Cortex of kidney (tissue), 1 donor: ENCODE data around the gene RFK.

ENCODE experiments used
- DNase-seq: peaks from one replicate; lab custom pipeline; 2025; lab: John Stamatoyannopoulos, UW

RFK gene

DNA sequence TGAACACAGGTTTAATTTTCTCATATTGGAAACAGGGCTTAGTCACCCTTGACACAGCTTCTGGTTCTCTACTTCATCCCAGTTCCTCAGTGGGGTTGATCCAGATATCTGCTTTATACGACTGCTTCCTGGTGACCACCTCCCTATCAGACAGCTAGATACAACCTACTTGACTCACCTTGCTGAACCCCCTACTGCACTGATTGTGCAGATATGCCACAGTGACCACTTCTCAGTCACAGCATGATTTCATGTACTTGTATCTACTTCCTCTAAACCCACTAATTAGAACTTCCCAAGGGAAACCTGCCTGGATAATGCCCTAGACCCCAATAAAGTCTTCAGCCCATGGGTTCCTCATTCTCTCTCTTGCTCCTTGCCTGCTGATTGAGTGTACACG, 18.4 kb upstream of the RFK start:
- no peak for DNase-seq

DNA sequence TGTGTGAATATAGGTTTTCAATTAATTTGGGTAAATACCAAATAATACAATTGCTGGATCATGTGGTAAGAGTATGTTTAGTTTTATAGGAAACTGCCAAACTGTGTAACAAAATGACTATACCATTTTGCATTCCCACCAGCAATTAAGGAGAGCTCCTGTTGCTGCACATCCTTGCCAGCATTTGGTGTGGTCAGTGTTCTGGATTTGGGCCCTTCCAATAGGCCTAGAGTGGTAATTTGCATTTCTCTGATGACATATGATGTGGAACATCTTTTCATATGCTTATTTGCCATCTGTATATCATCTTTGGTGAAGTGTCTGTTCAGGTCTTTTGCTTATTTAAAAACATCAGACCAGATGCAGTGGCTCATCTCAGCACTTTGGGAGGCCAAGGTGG, 11.6 kb upstream of the RFK start:
- no peak for DNase-seq

DNA sequence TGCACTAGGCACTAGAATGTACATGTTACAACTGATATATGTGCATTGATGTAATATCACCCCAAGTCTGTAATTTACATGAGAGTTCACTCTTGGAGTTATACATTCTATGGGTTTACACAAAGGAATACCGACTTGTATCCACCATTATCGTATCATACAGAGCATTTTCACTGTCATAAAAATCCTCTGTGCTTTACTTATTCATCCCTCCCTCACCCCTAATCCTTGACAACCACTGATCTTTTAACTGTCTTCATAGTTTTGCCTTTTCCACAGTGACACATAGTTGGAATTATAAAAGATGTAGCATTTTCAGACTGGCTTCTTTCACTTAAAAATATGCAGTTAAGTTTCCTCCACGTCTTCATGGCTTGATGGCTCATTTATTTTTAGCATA, 11.1 kb upstream of the RFK start:
- DNase-seq: no peak

DNA sequence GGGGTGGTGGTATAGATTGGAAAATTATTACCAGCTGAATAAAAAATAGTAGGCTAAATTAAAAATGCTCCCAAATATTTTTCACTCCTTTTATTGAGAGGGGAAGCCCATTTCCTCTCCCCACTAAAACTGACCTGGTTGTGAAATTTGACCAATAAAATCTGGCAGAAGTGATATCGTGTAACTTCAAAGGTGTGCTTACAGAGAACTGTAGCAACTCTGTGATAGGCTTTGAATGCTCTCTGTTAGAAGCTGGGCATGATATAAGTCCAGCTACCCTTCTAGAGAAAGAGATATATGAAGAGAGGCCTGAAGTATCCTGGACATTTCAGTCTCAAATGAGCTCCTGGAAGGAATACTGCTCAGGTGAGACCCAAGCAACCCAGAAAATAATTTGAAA, 10.2 kb upstream of the RFK start:
- no peak for DNase-seq

DNA sequence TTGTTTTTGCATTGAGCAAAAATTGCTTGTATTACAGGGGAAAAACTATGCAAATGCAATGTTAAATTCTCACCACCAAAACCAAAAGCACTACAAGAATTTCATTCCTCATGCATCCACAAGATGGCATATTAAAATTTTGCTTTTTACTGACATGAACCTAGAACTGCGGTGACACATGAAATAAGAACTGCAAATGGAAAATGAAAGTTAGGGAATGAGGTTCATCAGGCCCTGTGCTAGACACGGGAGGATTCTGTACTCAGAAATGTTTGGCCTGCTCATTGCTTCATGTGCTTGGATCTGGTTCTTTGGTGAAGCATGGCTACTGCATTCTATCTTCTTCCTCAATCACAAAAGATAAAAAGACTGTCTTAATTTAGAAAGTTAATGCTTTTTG, 9.1 kb upstream of the RFK start:
- DNase-seq: no peak

DNA sequence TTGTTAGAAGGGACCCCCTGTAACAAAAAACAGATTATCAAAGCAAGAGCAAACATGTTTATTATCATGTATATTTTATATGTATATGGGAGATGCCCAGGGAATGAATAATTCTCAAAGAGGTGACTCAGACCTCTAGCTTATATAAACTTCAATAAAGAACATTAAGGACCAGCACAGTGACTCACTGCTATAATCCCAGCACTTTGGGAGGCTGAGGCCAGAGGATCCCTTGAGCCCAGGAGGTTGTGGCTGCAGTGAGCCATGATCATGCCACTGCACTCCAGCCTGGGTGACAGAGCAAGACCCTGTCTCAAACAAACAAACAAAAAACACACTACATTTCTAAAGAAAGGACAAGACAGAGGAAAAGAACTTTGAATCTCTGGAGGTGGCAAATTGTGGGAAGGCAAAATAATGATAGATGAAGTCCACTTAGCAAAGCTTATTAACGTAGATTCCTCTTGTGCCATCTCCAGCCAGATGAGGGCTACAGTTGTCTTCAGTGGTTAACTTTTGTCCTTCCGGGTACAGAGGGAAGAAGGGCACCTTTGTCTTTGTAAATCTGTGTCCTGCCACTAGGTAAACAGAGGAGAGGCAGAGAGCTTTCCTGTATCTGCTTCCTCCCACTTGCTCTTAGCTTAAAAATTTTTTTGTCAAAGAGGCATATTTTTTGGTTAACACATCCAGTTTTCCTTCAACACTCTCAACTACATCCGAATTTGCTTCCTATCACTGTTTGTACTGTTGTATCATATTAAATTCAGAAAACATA, 7.5 kb upstream of the RFK start:
- DNase-seq: no peak

DNA sequence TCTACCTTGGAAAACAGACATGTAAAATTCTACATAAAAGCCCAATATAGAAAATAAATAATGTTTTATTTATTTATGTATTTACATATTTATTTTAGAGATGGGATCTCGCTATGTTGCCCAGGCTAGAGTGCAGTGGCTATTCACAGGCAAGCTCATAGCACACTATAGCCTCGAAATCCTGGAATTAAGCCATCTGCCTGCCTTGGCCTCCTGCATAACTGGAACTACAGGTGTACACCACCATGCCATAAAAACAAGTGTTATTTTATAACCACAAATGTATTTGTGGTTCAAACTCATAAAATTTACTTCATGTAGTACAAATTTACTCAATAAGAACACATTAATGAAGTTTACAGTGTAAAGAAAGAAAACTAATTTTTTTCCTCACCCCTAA, 7.0 kb upstream of the RFK start:
- no peak for DNase-seq

DNA sequence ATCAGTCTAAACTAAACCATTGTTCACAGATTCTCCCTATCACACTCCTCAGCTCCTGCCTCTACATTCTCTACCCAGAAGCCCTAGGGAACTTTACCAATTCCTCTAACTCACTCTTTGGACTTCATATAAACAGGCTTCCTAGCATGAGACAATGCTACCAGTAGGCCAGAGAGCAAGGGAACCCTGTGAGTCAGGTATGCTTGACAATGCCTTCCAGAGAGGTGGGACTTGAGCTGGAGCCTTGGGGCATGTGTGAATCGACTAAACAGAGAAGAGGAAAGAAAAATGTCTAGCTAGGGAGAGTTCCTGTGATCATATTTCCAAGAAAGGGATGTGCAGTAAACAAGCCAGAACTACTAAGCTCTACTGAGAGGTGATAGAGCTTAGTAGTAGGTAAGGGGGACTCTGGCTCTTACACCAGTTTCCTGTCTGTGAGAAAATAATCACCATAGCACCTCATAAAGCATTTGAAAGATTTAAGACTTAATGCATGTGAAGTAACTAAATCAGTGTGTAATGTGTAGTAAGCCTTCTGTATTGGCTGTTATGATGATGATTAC, 6.4 kb upstream of the RFK start:
- no peak for DNase-seq

DNA sequence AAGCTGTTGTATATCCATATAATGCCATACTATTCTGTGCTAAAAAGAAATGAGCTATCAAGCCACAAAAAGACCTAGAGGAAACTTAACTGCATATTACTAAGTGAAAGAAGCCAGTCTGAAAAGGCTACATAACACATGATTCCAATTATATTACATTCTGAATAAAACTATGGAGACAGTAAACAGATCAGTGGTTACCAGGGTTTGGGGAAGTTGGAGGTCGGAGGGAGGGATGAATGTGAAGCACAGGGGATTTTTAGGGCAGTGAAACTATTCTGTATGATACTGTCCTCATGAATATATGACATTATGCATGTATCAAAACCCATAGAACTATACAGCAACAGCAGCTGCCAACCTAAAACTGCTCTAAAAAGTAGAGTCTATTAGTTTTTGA, 5.6 kb upstream of the RFK start:
- no peak for DNase-seq

DNA sequence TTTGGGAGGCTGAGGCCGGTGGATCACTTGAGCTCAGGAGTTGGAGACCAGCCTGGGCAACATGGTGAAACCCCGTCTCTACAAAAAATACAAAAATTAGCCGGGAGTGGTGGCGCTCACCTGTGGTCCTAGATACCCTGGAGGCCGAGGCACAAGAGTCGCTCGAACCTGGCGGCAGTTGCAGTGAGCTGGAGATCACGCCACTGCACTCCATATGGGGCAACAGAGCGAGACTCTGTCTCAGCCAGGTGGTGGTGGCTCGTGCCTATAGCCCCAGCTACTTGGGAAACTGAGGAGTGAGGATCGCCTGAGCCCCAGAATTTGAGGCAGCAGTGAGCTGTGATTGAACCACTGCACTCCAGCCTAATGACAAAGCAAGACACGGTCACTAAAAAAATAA, 2.4 kb upstream of the RFK start:
- no peak for DNase-seq

DNA sequence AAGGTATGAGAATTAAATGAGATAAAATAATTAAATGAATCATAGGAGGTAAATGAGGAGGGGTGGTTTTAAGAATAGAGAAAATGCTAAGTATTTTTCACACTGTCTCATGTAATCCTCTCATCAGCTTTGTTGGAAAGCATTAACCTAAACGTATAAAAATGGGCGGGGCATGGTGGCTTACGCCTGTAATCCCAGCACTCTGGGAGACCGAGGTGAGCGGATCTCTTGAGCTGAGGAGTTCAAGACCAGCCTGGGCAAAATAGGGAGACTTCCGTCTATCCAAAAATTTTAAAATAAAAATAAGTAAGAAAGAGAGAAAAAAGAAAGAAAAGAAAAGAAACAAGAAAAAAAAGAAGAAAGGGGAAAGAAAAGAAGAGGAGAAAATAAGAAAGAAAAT, 1.9 kb upstream of the RFK start:
- no peak for DNase-seq

DNA sequence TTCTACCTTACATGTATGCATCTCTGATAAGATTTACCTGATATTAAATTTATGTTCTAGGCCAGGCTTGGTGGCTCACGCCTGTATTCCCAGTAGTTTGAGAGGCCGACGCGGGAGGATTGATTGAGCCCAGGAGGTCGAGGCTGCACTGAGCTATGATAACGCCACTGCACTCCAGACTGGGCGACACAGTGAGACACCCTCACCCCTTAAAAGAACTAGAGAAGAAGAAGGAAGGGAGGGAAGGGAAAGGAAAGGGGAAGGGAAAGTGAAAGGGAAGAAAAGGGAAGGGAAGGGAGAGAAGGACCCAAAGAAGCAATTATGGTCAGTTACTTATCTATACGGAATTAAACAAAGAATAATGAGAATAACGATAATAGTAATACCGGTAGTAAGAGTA, 1.2 kb upstream of the RFK start:
- no peak for DNase-seq

DNA sequence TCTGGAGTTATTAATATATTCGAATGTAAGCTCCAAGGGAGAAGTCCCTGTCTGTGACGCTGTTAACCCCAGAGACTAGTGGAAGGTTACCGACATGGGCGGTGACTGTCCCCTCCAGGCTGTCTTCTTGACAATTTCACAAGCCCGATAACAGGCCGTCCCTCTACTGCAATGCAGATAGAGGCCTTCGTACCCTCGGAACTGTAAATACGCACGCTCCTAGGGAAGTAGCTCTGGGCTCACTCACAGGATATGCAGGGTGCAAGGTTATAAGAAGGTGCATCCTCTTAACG, 680 bp upstream of the RFK start:
- no peak for DNase-seq

DNA sequence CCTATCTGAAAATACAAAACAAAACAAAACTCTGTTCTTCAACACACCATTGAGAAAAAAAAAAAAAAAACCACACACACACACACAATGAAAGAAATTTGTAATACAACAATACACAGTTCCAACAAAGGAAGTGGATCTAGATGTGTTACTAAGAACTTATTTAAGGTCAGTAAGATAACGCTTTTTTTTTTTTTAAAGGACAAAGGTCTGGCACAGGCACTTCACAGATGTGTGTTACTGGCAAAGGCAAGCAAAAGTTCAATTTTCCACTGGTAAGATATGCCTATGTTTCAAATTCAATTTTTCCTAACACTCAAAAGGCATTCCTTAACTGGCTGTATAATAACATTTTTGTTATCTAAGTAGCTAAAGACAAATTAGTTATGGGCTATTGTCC, 3.6 kb downstream of the RFK start:
- DNase-seq: no peak

DNA sequence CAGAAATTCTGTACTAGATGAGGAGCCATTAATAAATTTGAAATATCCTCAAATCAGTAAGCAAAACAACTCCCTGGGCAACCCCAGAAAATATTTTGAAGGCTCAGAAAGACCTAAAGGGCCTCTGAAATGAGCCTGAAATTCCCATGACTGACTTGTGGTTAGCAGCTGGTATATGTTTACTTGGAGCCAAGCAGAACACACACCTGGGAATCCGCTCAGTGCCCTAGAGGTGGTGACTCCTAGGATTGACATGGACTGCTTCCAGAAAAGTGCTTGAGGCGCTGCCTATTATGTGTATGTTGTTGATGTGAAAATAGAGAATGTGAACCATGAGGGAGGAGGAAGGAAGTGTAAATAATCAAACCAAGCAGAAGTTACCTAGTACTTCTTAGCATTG, 14.7 kb downstream of the RFK start:
- no peak for DNase-seq

DNA sequence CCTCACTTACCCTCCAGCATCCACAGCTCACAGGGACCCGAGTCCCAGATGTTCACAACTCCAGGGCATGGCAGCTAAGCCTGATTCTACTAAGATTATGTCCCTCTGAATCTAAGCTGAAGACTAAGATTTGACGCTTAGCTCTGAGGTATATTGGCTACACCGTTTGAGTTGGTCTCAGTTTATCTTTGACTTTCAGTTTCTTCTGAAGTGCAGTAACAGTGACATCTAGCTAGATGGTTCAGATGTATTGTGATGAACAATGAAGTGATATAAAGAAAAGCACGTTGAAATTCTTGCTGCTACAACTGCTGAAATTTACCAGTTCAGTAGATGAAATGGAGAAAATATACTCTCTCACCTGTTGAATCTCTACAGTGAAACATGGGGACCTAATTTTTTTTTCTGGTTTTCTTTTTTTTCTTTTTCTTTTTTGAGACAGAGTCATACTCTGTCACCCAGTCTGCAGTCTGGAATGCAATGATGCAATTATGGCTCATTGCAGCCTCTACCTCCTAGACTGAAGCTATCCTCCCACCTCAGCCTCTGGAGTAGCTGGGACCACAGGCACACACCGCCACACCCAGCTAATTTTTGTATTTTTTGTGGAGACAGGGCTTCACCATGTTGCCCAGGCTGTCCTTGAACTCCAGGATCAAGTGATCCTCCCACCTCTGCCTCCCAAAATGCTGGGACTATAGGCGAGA, 15.7 kb downstream of the RFK start:
- DNase-seq: no peak

DNA sequence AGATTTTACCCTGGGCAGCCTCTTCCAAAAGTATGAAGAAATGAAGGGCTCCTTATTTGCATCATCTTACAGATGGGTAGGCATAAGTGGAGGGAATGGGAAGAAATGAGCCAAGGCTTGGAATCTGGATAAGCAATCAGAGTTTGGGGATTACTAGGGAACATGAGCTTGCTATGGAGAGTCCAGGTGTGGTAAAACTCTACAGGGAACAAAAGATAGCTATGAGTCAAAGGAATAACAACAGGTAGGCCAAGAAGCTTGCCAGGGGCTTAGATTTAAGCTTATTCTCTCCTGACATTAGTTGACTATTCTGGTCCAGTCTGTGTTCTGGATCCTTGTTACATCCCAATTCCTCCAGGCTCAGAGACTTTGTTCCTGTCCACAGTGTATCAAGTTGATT, 16.4 kb downstream of the RFK start:
- DNase-seq: no peak

DNA sequence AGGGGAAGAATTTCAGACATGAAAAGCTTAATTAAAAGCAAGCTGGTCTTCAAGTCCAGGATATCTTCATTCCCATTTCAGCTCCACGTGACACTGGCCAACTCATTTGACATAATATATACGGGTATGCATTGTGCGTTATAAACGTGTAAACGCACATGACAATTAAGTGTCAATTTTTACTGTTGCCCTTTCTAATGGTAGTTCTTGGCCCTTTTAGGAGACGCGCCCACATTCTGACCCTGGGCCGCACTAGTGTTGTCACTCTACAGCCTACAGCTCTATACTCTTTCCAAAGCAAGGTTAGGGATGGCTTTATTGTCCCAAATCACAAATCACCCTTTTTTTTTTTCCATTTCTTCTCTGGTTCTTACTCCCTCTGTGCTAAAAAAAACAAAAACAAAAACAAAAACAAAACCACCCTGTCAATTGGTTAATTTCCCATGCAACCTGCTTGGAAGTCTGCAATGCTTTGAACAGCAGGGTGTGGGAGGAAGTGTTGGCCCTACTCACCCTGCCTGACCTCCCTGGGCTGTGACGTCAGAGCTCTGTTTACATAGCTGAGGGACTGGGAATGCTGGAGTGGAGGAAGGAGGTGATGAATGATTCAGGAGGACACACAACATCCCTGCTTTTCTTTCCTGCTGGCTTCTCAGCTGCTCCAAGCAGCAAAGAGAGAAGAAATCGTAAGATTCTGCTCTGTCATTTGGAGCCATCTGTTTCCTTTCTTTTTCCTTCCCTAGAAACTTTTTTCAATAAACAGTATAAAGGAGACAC, 19.3 kb downstream of the RFK start:
- DNase-seq: no peak

DNA sequence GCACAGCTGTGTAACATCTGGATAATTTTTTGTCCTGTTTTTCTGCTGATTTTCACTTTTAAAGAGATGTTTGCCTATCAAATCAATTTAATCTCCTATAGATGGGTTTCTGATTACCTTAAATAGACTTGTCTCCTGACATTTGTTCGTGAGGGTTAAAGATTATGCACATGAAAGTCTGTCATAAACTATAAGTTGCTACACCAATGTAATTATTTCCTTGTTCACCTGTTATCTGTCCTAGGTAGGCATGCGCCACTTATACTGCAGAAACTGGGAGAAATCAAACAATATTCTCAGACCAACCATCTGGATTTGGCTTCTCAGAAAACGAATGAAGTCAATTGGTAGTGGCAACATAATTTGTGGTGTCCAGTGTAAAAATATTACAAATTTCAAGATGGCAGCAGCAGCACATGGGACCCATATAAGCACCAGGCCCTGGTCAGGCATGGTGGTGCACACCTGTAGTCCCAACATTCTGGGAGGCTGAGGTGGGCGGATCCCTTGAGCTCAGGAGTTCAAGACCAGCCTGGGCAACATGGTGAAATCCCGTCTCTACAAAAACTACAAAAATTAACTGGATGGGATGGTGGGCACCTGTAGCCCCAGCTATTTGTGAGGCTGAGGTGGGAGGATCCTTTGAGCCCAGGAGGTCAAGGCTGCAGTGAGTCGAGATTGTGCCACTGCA, 20.3 kb downstream of the RFK start:
- DNase-seq: no peak

DNA sequence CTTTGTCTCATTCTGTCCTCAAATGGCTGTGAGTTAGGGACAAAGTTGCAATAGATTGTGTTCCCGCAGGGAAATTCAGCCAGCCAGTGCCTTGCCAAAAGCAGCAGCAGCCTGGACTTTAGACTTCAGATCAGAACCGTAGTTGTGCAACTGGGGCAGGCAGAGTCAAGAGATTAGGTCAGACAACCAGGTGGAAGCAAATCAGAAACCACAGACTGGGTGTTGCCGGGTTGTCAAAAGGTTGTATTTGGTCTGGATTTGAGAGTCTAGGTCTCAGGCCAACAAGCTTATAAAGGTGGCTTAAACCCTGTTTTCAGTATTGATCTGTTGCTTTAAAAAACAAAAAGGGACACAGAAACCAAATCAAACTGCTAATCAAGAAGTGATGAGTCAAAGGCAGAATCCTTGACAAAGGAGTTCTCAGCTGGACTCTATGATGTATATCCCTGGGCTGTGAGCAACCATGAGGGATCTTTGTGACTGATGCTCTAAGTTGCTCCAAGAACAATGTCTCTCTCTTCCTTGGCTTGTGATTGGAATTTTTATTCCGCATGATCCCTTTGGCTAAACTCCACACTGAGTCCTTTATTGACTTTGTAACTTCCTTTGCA, 20.9 kb downstream of the RFK start:
- DNase-seq: no peak

DNA sequence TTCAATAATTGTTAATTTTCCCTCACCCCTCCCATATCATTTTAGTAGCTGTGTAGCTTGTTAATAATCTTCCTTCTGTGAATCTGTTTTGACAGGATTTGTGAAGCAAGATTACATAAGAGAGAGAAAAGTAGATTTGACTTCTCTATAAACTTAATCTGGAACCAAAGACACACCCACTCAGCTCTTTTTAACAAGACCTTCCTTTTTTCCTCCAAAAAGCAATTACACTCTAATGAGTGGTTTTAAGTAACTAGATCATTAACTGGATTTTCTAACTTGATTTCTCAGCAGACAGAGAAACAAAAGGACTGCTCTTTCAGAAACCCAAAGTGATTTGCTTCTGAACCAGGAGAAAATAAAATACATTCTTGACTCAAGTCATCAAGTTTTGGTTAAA, 21.9 kb downstream of the RFK start:
- DNase-seq: no peak

DNA sequence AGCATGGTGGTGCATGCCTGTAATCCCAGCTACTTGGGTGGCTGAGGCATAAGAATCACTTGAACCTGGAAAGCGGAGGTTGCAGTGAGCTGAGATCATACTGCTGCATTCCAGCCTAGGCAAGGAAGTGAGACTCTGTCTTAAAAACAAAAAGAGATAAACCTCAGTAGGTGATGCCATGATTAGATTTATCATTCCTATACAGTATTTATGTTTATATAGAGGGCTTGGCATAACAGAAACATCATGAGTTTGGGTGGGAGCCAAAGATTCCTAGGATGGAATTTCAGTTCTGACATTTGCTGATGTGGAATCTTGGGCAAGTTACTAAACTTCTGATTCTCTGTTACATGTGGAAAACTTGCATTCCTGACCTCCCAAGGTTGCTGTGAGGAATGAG, 22.3 kb downstream of the RFK start:
- DNase-seq: no peak
